ENCODE results near the gene OR6B3.
A peak's percentile ranks its signal among the peaks of the same experiment; 100 is the strongest.

Gene OR6B3

GRCh38 chr2:240043279-240043989 lies 9.9 kb downstream of the OR6B3 start:
- no peak for DNase-seq

GRCh38 chr2:240042740-240043139 lies 10.6 kb downstream of the OR6B3 start:
- no peak for DNase-seq

GRCh38 chr2:240041363-240041762 lies 12.0 kb downstream of the OR6B3 start:
- DNase-seq: no peak

- no peak for DNase-seq
Measured at GRCh38 chr2:240037358-240037757, 16.0 kb downstream of the OR6B3 start.

- no peak for DNase-seq
Measured at GRCh38 chr2:240033330-240033678, 20.0 kb downstream of the OR6B3 start.

GRCh38 chr2:240032406-240033329 lies 20.7 kb downstream of the OR6B3 start:
- DNase-seq: no peak

GRCh38 chr2:240030379-240031094 lies 22.8 kb downstream of the OR6B3 start, which contains the start of gene OR6B2:
TSS of gene OR6B2 (minus strand) at chr2:240030429. CDS start at chr2:240030429, 0 bp downstream.
- no peak for DNase-seq

GRCh38 chr2:240024766-240025165 lies 28.6 kb downstream of the OR6B3 start:
- peak in 1 of 2 donors; percentile 2 for DNase-seq

GRCh38 chr2:240023792-240024191 lies 29.5 kb downstream of the OR6B3 start:
- no peak for DNase-seq

- peak; percentile 61 to 63 for DNase-seq
Measured at GRCh38 chr2:240021488-240022104, 31.7 kb downstream of the OR6B3 start.

- DNase-seq: no peak
Measured at GRCh38 chr2:240018071-240018750, 35.1 kb downstream of the OR6B3 start.

GRCh38 chr2:240014327-240014726 lies 39.0 kb downstream of the OR6B3 start:
- no peak for DNase-seq

- DNase-seq: no peak
Measured at GRCh38 chr2:240013343-240013742, 40.0 kb downstream of the OR6B3 start.

GRCh38 chr2:240002983-240003382 lies 50.3 kb downstream of the OR6B3 start:
- no peak for DNase-seq

GRCh38 chr2:240000671-240001070 lies 52.6 kb downstream of the OR6B3 start:
- DNase-seq: no peak

GRCh38 chr2:239997686-239998409 lies 55.5 kb downstream of the OR6B3 start:
- no peak for DNase-seq
